ENCODE measurements around the gene FBXO47. TPM values are rescaled to one million over a fixed set of nuclear protein-coding genes. Genes with fewer than 3 reads are reported as not detected.

FBXO47 gene
- total RNA-seq, 1 donor from 2014 or later, result not detected

DNA sequence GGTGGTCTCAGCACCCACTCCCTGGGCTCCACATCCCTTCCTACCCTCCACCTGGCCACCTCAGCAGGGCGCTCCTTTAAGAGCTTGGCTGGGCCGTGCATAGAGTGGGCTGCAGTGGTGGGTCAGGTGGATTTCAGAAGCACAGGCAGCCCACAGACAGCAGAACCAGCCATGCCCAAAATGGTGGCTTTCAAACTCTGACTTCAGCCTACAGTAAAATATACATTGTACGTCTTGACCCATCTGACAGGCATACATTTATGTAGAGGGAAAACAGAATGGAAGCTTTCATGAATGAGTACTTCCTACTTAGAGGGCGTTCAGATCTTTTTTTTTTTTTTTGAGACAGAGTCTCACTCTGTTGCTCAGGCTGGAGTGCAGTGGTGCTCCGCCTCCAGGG lies 67.8 kb downstream of the FBXO47 start:
- TF ChIP-seq CTCF (conservative IDR thresholded peaks at IDR 0.05; ENCODE audit: low read depth, low read length), result no peak
- H3K4me3 ChIP-seq (ENCODE audit: low read depth, low read length), result no peak overlapping the region
- DNase-seq (ENCODE audit: low read depth), result no peak

DNA sequence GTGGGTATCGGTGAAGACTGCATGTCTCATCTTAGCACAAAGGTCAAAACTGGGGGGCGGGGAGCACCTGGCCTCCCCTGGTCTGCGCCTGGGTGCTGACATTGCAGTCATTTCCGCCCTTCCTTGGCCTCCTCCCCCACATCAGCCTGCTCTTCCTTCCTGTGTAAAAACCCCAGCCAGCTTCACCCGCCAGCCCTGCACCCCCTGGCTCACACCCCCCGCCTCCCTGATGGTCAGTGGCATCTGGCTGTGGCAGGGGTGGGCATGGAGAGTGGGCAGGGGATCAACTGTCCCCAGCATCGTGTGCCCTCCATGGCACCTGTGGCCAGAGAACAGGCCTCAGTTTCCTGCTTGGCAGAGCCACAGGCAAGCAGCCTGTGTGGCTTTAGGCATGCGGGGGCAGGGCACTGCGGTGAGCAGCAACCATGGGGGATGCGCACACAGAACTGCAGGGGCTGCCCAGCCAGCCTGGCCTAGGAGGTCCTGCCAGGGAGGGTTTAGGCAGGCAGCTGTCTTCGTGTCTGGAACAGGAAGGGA lies 68.3 kb downstream of the FBXO47 start:
- TF ChIP-seq CTCF (conservative IDR thresholded peaks at IDR 0.05; ENCODE audit: low read depth, low read length), result no peak
- H3K4me3 ChIP-seq (ENCODE audit: low read depth, low read length), result no peak overlapping the region
- no peak for DNase-seq (ENCODE audit: low read depth)

DNA sequence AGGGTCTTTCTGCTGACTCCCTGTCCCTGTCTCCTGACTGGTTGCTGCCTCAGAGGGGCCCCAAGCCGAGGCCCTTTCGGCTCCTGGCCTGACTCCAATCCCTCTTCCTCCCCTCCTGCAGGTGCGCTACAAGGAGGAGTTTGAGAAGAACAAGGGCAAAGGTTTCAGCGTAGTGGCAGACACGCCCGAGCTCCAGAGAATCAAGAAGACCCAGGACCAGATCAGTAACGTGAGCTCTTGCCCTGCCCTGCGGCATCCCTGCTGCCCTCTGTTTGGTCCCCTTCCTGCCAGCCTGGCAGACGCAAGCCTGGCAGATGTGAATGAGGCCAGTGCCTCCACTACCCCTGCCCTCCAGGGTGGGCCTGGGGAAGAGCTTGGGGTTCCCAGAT lies 68.9 kb downstream of the FBXO47 start:
- no peak overlapping the region for H3K4me3 ChIP-seq (ENCODE audit: low read depth, low read length)
- DNase-seq (ENCODE audit: low read depth), result no peak
- TF ChIP-seq CTCF (conservative IDR thresholded peaks at IDR 0.05; ENCODE audit: low read depth, low read length), result no peak

DNA sequence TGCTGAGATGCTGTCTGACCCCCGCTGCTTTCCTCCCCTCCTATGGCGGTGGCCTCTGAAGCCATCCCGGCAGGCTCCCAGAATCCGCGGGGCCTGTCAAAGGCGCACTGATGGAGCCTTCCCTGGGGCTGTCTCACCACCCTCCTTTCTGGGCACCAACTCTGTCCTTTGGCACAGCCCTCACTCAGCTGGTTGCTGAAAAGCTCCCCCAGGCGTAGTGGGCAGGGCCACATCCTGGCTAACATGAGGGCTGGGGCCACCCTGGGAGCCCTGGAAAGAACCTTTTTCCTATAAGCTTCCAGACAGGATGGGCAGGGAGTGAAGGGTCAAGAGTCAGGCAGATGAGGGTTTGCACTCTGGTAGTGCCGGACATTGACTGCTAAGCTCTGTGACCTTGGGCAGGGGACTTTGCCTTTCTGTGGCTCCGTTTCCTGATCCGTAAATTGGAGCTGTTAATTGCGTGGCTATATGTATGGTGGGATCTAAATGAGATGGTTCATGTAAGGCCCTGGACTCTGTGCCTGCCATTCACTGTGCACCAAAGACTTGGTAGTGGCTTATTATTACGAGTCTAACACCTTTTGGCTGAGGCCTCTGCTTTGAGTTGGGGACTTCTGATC lies 69.4 kb downstream of the FBXO47 start:
- no peak for TF ChIP-seq CTCF (conservative IDR thresholded peaks at IDR 0.05; ENCODE audit: low read depth, low read length)
- H3K4me3 ChIP-seq (ENCODE audit: low read depth, low read length), result no peak overlapping the region
- no peak for DNase-seq (ENCODE audit: low read depth)

GRCh38 chr17:38897176-38897575 lies 70.0 kb downstream of the FBXO47 start:
- TF ChIP-seq CTCF (conservative IDR thresholded peaks at IDR 0.05; ENCODE audit: low read depth, low read length), result no peak

DNA sequence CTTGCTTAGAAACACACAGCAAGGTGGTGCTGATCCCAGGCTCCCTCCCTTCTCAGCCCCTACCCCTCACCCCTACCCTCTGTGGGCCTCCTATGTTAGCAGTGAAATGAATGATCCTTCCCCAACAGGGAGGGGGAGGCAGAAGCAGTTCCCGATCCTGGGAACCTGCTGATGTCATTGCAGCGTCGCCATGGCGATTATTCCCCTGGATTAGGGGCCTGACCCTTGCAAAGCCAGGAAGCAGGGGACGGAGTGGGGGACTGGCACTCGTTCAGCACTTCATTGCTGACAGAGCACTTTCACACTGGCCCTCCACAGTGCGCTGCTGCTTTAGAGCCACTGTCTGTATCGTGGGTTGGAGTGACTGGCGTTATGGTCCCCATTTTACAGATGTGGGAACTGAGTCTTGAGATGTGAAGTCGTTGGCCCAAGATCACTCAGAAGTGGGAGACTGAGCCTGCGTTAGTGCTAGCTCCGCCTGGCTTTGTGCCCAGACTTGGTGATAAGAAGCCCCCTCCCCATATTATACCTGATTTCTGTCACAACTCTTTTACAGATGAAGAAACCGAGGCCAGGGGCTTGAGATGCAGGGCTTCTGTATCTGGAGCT lies 70.8 kb downstream of the FBXO47 start:
- no peak for TF ChIP-seq CTCF (conservative IDR thresholded peaks at IDR 0.05; ENCODE audit: low read depth, low read length)

More at GRCh38 chr17:38897176-38897575, 70.0 kb downstream of the FBXO47 start:
- DNase-seq (ENCODE audit: low read depth), result no peak
- no peak overlapping the region for H3K4me3 ChIP-seq (ENCODE audit: low read depth, low read length)

DNA sequence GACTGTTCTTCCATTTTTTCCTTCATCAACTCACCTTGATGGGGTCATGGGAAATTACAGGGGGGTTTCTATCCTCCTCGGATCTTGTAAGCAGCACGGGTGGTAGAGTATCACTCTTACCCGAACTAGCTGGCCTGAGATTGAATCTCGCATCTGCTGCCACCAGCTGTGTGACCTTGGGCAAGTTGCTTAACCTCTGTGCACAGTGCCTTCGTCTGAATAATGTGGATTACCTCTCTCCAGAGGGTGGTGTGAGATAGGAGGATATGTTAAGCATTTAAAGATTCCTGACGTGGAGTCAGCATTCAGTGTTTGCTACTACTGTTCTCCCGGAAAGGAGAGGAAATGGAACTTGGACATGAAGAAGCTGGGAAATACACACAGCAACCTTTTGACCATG lies 72.9 kb downstream of the FBXO47 start:
- no peak for TF ChIP-seq CTCF (conservative IDR thresholded peaks at IDR 0.05; ENCODE audit: low read depth, low read length)
- no peak overlapping the region for H3K4me3 ChIP-seq (ENCODE audit: low read depth, low read length)
- no peak for DNase-seq (ENCODE audit: low read depth)

More for the DNA sequence above, 70.8 kb downstream of the FBXO47 start:
- no peak overlapping the region for H3K4me3 ChIP-seq (ENCODE audit: low read depth, low read length)
- DNase-seq (ENCODE audit: low read depth), result no peak
